Measurements from ENCODE around the gene PSENEN.

- TF ChIP-seq CTCF (conservative IDR thresholded peaks at IDR 0.05; ENCODE audit: low read depth, low read length) (no peak), EZH2 (IDR thresholded peaks at IDR 0.05; ENCODE audit: low read length, unreplicated experiment) (no peak)
These were observed 6.6 kb upstream of the PSENEN start for GRCh38 chr19:35738887-35739229.
